ENCODE results near the gene CCDC24. TPM values are rescaled to one million over a fixed set of nuclear protein-coding genes. Genes with fewer than 3 reads are reported as not detected.

CCDC24 gene
- total and polyA plus RNA-seq, 9 of the 15 experiments (the other 6 are each of a cell fraction or from before 2014, with no cell fraction given) = 0.31 to 4.5 (median 1.5) TPM

- no peak for TF ChIP-seq MYC (IDR thresholded peaks at IDR 0.05; ENCODE audit: low read depth, low read length)
- 0 out of 2 replicates have a peak, but pooled peaks have one; percentile 41 for TF ChIP-seq MYC (CRISPR knock-in tag; IDR thresholded peaks at IDR 0.05; ENCODE audit: borderline replicate concordance, low read depth)
- 0 out of 2 replicates have a peak, but pooled peaks have one; percentile 20 for TF ChIP-seq CBFB (CRISPR knock-in tag; IDR thresholded peaks at IDR 0.05)
Observed at GRCh38 chr1:43978551-43979260, 12.7 kb upstream of the CCDC24 start, which contains the start of gene B4GALT2 (continued).

- in situ Hi-C loops (cut with MboI) = no loop called here
- WGBS (ENCODE audit: insufficient coverage, low coverage, missing lambda C conversion rate) = no CpG with 5 or more reads among the region's 45 CpGs
- H3K79me2 ChIP-seq (ENCODE audit: control insufficient read depth, insufficient read depth, low read length) = peaks cover 81% of the 10 kb centered on the region
- peaks cover 21% of the 10 kb centered on the region for H3K9me1 ChIP-seq (ENCODE audit: control insufficient read depth, insufficient read depth, low read length)
- BruUV-seq (replicated peaks) = no TSS peak
- peaks cover 33% of the 10 kb centered on the region for H4K20me1 ChIP-seq (replicated peaks; ENCODE audit: control insufficient read depth, insufficient read depth, low read length)
- no peak for ATAC-seq
- H3K4me3 ChIP-seq = peak overlapping the region; percentile 47
- ChIA-PET CTCF (ENCODE audit: low intra/inter-chr PET ratio) (interaction anchor here (0.6 to 1.1 kb wide), 2 partner anchors 47 to 57 kb away, joined by 3 to 5 read pairs; no protein-coding TSS in a partner anchor), POLR2A (interaction anchor here (1.1 kb wide), 1 partner anchor 11 kb away, joined by 3 read pairs; no protein-coding TSS in a partner anchor)
- no peaks in the 10 kb centered on the region for H3K9me3 ChIP-seq (replicated peaks; ENCODE audit: control insufficient read depth, insufficient read depth, low read depth, low read length)
- no peak for FAIRE-seq
- H3K27ac ChIP-seq (ENCODE audit: extremely low read depth, low read depth, low read length) = peak overlapping the region; percentile 79; the same call in 1 of the 3 replicates
- no peak for DNase-seq (ENCODE audit: extremely low read depth in 1 of 4, low spot score in 3 of 4)
- peaks cover 48 to 86% of the 10 kb centered on the region in 2 experiments for H3K4me1 ChIP-seq (replicated peaks in 1 of 2; ENCODE audit: control insufficient read depth in 2 of 2, insufficient read depth in 2 of 2, low read length in 2 of 2)
- H3K36me3 ChIP-seq (ENCODE audit: control insufficient read depth, insufficient read depth, low read length) = peaks cover 68% of the 10 kb centered on the region
- intact Hi-C loops (cut with micrococcal nuclease) = no loop called here
- no peak overlapping the region for H2AFZ ChIP-seq (ENCODE audit: low read depth, low read length)
- no peaks in the 10 kb centered on the region for H3K27me3 ChIP-seq (ENCODE audit: control insufficient read depth in 2 of 2, insufficient read depth in 2 of 2, low read length in 2 of 2)
- peak overlapping the region; percentile 75 to 99; a peak in 3 of 4 replicates for H3K9ac ChIP-seq (ENCODE audit: insufficient read depth in 1 of 2, low read depth in 2 of 2, low read length in 2 of 2)
- peak overlapping the region; percentile 86; the same call in 1 of the 2 replicates for H3K4me2 ChIP-seq (ENCODE audit: insufficient read depth, low read length)
- no peak for TF ChIP-seq KLF1 (tag; IDR thresholded peaks at IDR 0.05)
- no peak for TF ChIP-seq TCF7L2 (IDR thresholded peaks at IDR 0.05; ENCODE audit: low read depth, low read length)
- TF ChIP-seq SUPT5H (IDR thresholded peaks at IDR 0.05) = no peak
- no peak for TF ChIP-seq MAZ (CRISPR knock-in tag; conservative IDR thresholded peaks at IDR 0.05 in 1 of 2, IDR thresholded peaks at IDR 0.05 in 1 of 2)
- TF ChIP-seq ARID3B (CRISPR knock-in tag; IDR thresholded peaks at IDR 0.05; ENCODE audit: borderline replicate concordance) = no peak
- no peak for TF ChIP-seq SP1 (CRISPR knock-in tag; IDR thresholded peaks at IDR 0.05)
- TF ChIP-seq UBTF (IDR thresholded peaks at IDR 0.05; ENCODE audit: borderline replicate concordance in 1 of 2, low read depth in 2 of 2, low read length in 2 of 2) = 0 out of 4 replicates have a peak, but pooled peaks of 1 of the 2 experiments have one; percentile 2
- TF ChIP-seq ELF4 (CRISPR knock-in tag; IDR thresholded peaks at IDR 0.05) = no peak
- no peak for TF ChIP-seq ZNF174 (CRISPR knock-in tag; IDR thresholded peaks at IDR 0.05)
- TF ChIP-seq HMG20A (CRISPR knock-in tag; conservative IDR thresholded peaks at IDR 0.05) = no peak
- TF ChIP-seq SRSF7 (optimal IDR thresholded peaks at IDR 0.05; ENCODE audit: low read depth, low read length) = no peak
- TF ChIP-seq DLX4 (CRISPR knock-in tag; IDR thresholded peaks at IDR 0.05) = no peak
- no peak for TF ChIP-seq POLR2AphosphoS2 (IDR thresholded peaks at IDR 0.05; ENCODE audit: low read length)
- TF ChIP-seq CHD2 (IDR thresholded peaks at IDR 0.05; ENCODE audit: low read depth, low read length) = no peak
- no peak for TF ChIP-seq MEF2D (tag; conservative IDR thresholded peaks at IDR 0.05; ENCODE audit: low read depth)
Observed at GRCh38 chr1:43979261-43979527, 12.2 kb upstream of the CCDC24 start.
